Measurements from ENCODE around the gene CNTN4.

DNA sequence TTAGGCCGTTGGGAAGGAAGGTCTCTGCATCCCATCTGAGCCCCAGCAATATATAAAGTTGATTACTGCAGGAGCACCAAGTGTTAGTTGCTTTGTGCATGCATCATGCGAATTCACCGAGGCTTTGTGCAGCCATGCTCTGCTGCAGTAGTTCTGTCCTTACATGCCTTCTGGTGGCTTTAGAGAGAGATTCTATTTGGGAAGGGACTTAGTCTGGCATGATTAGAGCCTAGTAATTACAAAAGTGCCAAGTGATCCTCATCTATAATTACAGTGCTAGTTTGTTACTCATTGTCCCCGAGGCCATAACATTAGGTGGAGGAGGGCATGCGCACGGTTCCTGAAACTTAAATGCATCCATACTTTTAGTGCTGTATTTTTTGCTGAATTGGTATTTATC lies 353.6 kb downstream of the CNTN4 start:
- TF ChIP-seq POLR2AphosphoS5 (IDR thresholded peaks at IDR 0.05; ENCODE audit: insufficient read depth, low read depth, low read length), result no peak
- no peak for TF ChIP-seq CTCF (IDR thresholded peaks at IDR 0.05; ENCODE audit: extremely low read depth in 1 of 2, insufficient read depth in 1 of 2, low read depth in 1 of 2, low read length in 2 of 2)
- no peak for TF ChIP-seq GATA2 (IDR thresholded peaks at IDR 0.05; ENCODE audit: insufficient read depth, insufficient read length, low read depth, low read length)
- no peak for TF ChIP-seq EZH2 (IDR thresholded peaks at IDR 0.05; ENCODE audit: borderline replicate concordance, low read depth, low read length, severe bottlenecking)
- no peak for TF ChIP-seq MAX (IDR thresholded peaks at IDR 0.05; ENCODE audit: insufficient read depth, insufficient read length)
- no peak for TF ChIP-seq POLR2A (IDR thresholded peaks at IDR 0.05; ENCODE audit: low read depth, low read length)

Data from endothelial cell of umbilical vein (primary cell).